WERI-Rb-1 (cell line): ENCODE data around the gene CFAP210.

ENCODE experiments used
- DNase-seq: peaks from one replicate; pipeline ENCODE4 v3.0.0-alpha.2; 2020
- H3K27ac ChIP-seq: fragments of 250-450 bp; sonication (Bioruptor Pico); 2 replicates; pipeline ENCODE4 v1.5.1; 2020; ENCODE audit warnings: mild to moderate bottlenecking, moderate library complexity
- H3K27me3 ChIP-seq: fragments of 250-450 bp; sonication (Bioruptor Pico); 2 replicates; pipeline ENCODE4 v1.5.1; 2021; ENCODE audit warnings: mild to moderate bottlenecking, low read depth, moderate library complexity; ENCODE audit not compliant: insufficient read depth, severe bottlenecking
- H3K36me3 ChIP-seq: fragments of 250-450 bp; sonication (Bioruptor Pico); 2 replicates; pipeline ENCODE4 v1.5.1; 2020; ENCODE audit warnings: mild to moderate bottlenecking, moderate library complexity
- H3K4me3 ChIP-seq: 2 replicates; pipeline ENCODE4 v1.5.1; 2011; ENCODE audit warnings: low read depth, mild to moderate bottlenecking, control low read depth, low read length
- H3K9me3 ChIP-seq: fragments of 250-450 bp; sonication (Bioruptor Pico); 2 replicates; pipeline ENCODE4 v1.5.1; 2021; ENCODE audit warnings: mild to moderate bottlenecking, moderate library complexity; ENCODE audit not compliant: severe bottlenecking
- CTCF ChIP-seq: IDR thresholded peaks from 2 replicates; pipeline ENCODE4 v1.5.1; 2011; ENCODE audit warnings: low read depth, mild to moderate bottlenecking, control low read depth, inconsistent platforms, low read length

CFAP210 gene

DNA sequence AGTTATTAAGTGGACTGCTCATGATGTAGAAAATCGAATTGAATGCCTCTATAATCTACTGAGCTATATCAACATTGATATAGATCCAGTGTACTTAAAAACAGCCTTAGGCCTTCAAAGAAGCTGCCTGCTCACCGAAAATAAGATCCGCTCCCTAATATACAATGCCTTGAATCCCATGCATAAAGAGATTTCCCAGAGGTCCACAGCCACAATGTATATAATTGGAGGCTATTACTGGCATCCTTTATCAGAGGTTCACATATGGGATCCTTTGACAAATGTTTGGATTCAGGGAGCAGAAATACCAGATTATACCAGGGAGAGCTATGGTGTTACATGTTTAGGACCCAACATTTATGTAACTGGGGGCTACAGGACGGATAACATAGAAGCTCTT is 41.4 kb upstream of the CFAP210 start:
- H3K36me3 ChIP-seq: peaks cover 46% of the 10 kb centered on the region
- H3K9me3 ChIP-seq: no peaks in the 10 kb centered on the region
- no peak for TF ChIP-seq CTCF
- no peaks in the 10 kb centered on the region for H3K27me3 ChIP-seq
- DNase-seq: no peak
- H3K27ac ChIP-seq: no peak overlapping the region
- peak overlapping the region; percentile 86; the same call in 1 of the 2 replicates for H3K4me3 ChIP-seq

DNA sequence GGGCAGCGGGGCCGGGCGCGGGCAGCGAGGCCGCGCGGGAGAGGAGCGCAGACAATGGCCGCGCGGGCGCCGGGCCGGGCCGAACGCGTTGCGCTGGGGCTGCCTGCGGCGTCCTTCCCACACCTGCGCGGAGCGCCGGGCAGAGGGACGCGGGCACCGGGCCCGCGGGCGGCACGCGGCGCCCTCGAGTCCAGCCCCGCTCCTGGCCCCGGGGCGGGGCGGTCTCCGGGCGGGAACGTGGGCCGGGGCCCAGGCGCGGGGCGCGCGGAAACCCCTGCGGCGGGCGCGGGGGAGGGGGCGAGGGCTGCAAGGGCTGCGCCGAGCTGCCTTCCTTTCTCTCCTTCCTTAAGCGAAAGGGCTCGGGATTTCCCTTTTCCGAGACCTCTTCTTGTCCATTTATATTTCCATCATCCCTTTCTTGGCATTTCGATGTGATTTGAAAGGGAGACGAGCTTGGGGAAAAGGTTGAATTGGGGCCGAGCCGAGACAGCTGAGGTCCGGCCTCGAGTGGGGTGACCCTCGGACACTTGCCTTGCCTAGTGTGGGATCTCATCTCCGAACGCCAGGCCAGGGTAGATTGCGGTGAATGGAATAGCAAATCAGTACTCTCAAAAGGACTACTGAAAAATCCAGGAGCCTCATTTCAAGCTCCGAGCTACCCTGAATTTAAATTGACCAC is 40.1 kb upstream of the CFAP210 start:
- Histone ChIP-seq H3K4me3 (peak overlapping the region; percentile 86), H3K36me3 (peaks cover 37% of the 10 kb centered on the region), H3K27me3 (no peaks in the 10 kb centered on the region), H3K27ac (peak overlapping the region; percentile 90), H3K9me3 (no peaks in the 10 kb centered on the region)
- no peak for TF ChIP-seq CTCF
- peak; percentile 37 for DNase-seq

GRCh38 chr2:169732583-169733358 is 38.6 kb upstream of the CFAP210 start:
- peak overlapping the region; percentile 93 for H3K27ac ChIP-seq
- no peak for DNase-seq
- no peaks in the 10 kb centered on the region for H3K27me3 ChIP-seq
- no peaks in the 10 kb centered on the region for H3K9me3 ChIP-seq
- TF ChIP-seq CTCF: no peak
- peaks cover 30% of the 10 kb centered on the region for H3K36me3 ChIP-seq
- peak overlapping the region; percentile 86 for H3K4me3 ChIP-seq

DNA sequence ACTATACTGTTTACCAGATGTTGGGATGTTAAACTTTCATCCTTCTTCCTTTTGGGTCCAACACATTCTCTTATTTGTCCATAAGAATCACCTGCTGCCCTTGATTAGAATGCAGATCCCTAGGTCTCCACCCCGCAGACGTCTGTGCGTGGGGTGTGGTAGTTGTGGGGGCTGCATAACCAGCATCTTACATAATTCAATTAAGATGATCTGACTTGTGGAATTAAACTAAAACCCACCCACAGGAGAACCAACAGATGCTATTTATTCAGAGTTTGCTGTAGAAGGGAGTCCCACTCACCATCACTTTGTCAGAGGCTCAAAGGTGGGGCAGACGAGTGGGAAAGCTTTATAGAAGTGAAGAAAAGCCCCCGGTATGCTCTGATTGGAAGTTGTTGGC is 37.9 kb upstream of the CFAP210 start:
- Histone ChIP-seq H3K9me3 (no peaks in the 10 kb centered on the region), H3K4me3 (no peak overlapping the region), H3K27me3 (no peaks in the 10 kb centered on the region), H3K36me3 (peaks cover 25% of the 10 kb centered on the region), H3K27ac (no peak overlapping the region)
- TF ChIP-seq CTCF: no peak
- DNase-seq: no peak

GRCh38 chr2:169729274-169729605 is 35.0 kb upstream of the CFAP210 start:
- TF ChIP-seq CTCF: no peak
- Histone ChIP-seq H3K27ac (no peak overlapping the region), H3K36me3 (no peaks in the 10 kb centered on the region), H3K4me3 (no peak overlapping the region), H3K9me3 (no peaks in the 10 kb centered on the region), H3K27me3 (no peaks in the 10 kb centered on the region)
- DNase-seq: no peak
